ENCODE data around the gene NT5DC1.
A peak's percentile ranks its signal among the peaks of the same experiment; 100 is the strongest.
"Not testable (repeated sequence)": the region's sequence is repeated elsewhere in the genome, so short reads cannot be mapped to it uniquely, and the experiment has no call there.

Gene NT5DC1

GRCh38 chr6:116094041-116094440, 6.6 kb upstream of the NT5DC1 start:
- Histone ChIP-seq H3K4me3 (ENCODE audit: low read depth, low read length) (no peak overlapping the region), H3K27ac (no peak overlapping the region), H3K36me3 (replicated peaks) (no peaks in the 10 kb centered on the region), H3K27me3 (replicated peaks) (no peaks in the 10 kb centered on the region)
- no peak for TF ChIP-seq CTCF (IDR thresholded peaks at IDR 0.05; ENCODE audit: low read depth, low read length, missing control alignments)
- in situ Hi-C loops (cut with HindIII; ENCODE audit: low pct_ligation_motif_present, low sequenced_read_pairs), result no loop called here
- no peak for DNase-seq

- H3K4me3 ChIP-seq (ENCODE audit: low read depth, low read length); H3K36me3 ChIP-seq (replicated peaks); in situ Hi-C loops (cut with HindIII; ENCODE audit: low pct_ligation_motif_present, low sequenced_read_pairs); H3K27ac ChIP-seq; H3K27me3 ChIP-seq (replicated peaks); DNase-seq: not testable (repeated sequence)
Observed at GRCh38 chr6:116096048-116096759, 4.4 kb upstream of the NT5DC1 start.

GRCh38 chr6:116096979-116097816, 3.5 kb upstream of the NT5DC1 start:
- Histone ChIP-seq H3K4me3 (ENCODE audit: low read depth, low read length) (no peak overlapping the region), H3K27me3 (replicated peaks) (no peaks in the 10 kb centered on the region), H3K36me3 (replicated peaks) (no peaks in the 10 kb centered on the region), H3K27ac (no peak overlapping the region)
- TF ChIP-seq CTCF (IDR thresholded peaks at IDR 0.05; ENCODE audit: low read depth, low read length, missing control alignments), result peak; percentile 50
- in situ Hi-C loops (cut with HindIII; ENCODE audit: low pct_ligation_motif_present, low sequenced_read_pairs), result no loop called here
- no peak for DNase-seq

GRCh38 chr6:116099036-116099435, 1.6 kb upstream of the NT5DC1 start:
- in situ Hi-C loops (cut with HindIII; ENCODE audit: low pct_ligation_motif_present, low sequenced_read_pairs), result no loop called here
- DNase-seq, result no peak
- no peak overlapping the region for H3K27ac ChIP-seq
- no peak for TF ChIP-seq CTCF (IDR thresholded peaks at IDR 0.05; ENCODE audit: low read depth, low read length, missing control alignments)
- no peaks in the 10 kb centered on the region for H3K36me3 ChIP-seq (replicated peaks)
- H3K4me3 ChIP-seq (ENCODE audit: low read depth, low read length), result no peak overlapping the region
- H3K27me3 ChIP-seq (replicated peaks), result no peaks in the 10 kb centered on the region

- Histone ChIP-seq H3K36me3 (replicated peaks) (no peaks in the 10 kb centered on the region), H3K27ac (no peak overlapping the region), H3K27me3 (replicated peaks) (no peaks in the 10 kb centered on the region), H3K4me3 (ENCODE audit: low read depth, low read length) (peak overlapping the region; percentile 84)
- in situ Hi-C loops (cut with HindIII; ENCODE audit: low pct_ligation_motif_present, low sequenced_read_pairs), result no loop called here
- no peak for TF ChIP-seq CTCF (IDR thresholded peaks at IDR 0.05; ENCODE audit: low read depth, low read length, missing control alignments)
- no peak for DNase-seq
Observed at GRCh38 chr6:116101302-116101718, 657 bp downstream of the NT5DC1 start.

GRCh38 chr6:116101790-116102189, 1.1 kb downstream of the NT5DC1 start:
- in situ Hi-C loops (cut with HindIII; ENCODE audit: low pct_ligation_motif_present, low sequenced_read_pairs), result no loop called here
- Histone ChIP-seq H3K27ac (no peak overlapping the region), H3K27me3 (replicated peaks) (no peaks in the 10 kb centered on the region), H3K4me3 (ENCODE audit: low read depth, low read length) (peak overlapping the region; percentile 84), H3K36me3 (replicated peaks) (no peaks in the 10 kb centered on the region)
- DNase-seq, result no peak
- TF ChIP-seq CTCF (IDR thresholded peaks at IDR 0.05; ENCODE audit: low read depth, low read length, missing control alignments), result no peak

Measured in brain microvascular endothelial cell (primary cell).